Thymus (tissue), 11 donors: Measurements from ENCODE around the gene SMKR1. TPM values are rescaled to one million over a fixed set of nuclear protein-coding genes. Genes with fewer than 3 reads are reported as not detected.
"Not testable (repeated sequence)": the region's sequence is repeated elsewhere in the genome, so short reads cannot be mapped to it uniquely, and the experiment has no call there.

Experiments used
- DNase-seq, 9 donors: peaks; one replicate each; pipeline ENCODE4 v3.0.0-alpha.2; 2013; ENCODE audit warnings: low spot score in 9 of 9, low read depth in 6 of 9, missing footprints in 1 of 9
- H3K27ac ChIP-seq, 2 donors: one replicate each; pipeline ENCODE4 v1.5.1; 2013; ENCODE audit warnings: control low read depth in 1 of 2, low read depth in 1 of 2, low read length in 1 of 2, mild to moderate bottlenecking in 1 of 2, moderate library complexity in 1 of 2
- H3K27me3 ChIP-seq, 2 donors: one replicate each; pipeline ENCODE4 v1.5.1; 2013; ENCODE audit warnings: low read length in 1 of 2; ENCODE audit not compliant: control insufficient read depth in 2 of 2, insufficient read depth in 1 of 2
- H3K36me3 ChIP-seq, 2 donors: one replicate each; pipeline ENCODE4 v1.5.1; 2013; ENCODE audit warnings: low read length in 1 of 2, mild to moderate bottlenecking in 1 of 2, moderate library complexity in 1 of 2; ENCODE audit not compliant: control insufficient read depth in 2 of 2, insufficient read depth in 2 of 2
- H3K4me1 ChIP-seq, 2 donors: one replicate each; pipeline ENCODE4 v1.5.1; 2013; ENCODE audit warnings: low read length in 2 of 2; ENCODE audit not compliant: control insufficient read depth in 2 of 2, insufficient read depth in 2 of 2
- H3K4me3 ChIP-seq, 2 donors: one replicate each; pipeline ENCODE4 v1.5.1; 2013; ENCODE audit warnings: low read length in 2 of 2, control low read depth in 1 of 2, mild to moderate bottlenecking in 1 of 2
- H3K9me3 ChIP-seq, 2 donors: one replicate each; pipeline ENCODE4 v1.5.1; 2013; ENCODE audit warnings: low read length in 1 of 2, mild to moderate bottlenecking in 1 of 2; ENCODE audit not compliant: control insufficient read depth in 2 of 2, insufficient read depth in 1 of 2
- WGBS: extraction: QIAGEN DNeasy Blood & Tissue Kit; methylation state at CpG from one replicate; pipeline ENCODE4 v1.1.7; 2013; 5-methylcytosine and 5-hydroxymethylcytosine counted together
- polyA plus RNA-seq: library from polyadenylated mRNA; stranded (reverse); fragments of 200-250 nt; gene quantifications from one replicate; pipeline ENCODE4 v1.2.3, GENCODE V29; 2013
- total RNA-seq: library from RNA; stranded (reverse); fragments of 120-200 nt; gene quantifications from one replicate; pipeline ENCODE4 v1.2.4, GENCODE V29; 2013
- donor health status: healthy.

The SMKR1 gene
- total and polyA plus RNA-seq, 2 donors = 0.52 to 1.2 TPM

DNA sequence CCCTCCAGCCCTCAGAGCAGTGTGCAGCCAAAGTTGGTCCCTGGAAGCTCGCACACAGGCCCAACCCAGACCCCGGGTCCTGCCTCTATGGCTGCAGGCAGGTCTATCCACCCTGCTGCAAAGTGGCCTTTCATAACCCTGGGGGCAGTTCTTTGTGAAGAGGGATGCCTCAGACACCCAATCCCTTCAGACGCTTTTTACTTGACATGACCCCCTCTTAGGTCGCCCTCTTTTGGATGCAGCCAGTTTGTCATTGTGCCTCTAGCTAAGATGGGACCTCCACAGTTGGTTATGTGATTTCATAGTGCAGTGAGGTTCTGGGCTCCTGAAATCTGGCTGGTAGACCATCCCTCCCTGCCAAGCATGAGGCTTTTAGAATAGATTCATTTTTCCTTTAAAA, 27.3 kb downstream of the SMKR1 start:
- Histone ChIP-seq H3K27me3 (peaks cover 0 to 2% of the 10 kb centered on the region in 2 donors), H3K27ac (no peak overlapping the region)
- WGBS = 96% methylated on average over 4 of the region's 4 CpGs

DNA sequence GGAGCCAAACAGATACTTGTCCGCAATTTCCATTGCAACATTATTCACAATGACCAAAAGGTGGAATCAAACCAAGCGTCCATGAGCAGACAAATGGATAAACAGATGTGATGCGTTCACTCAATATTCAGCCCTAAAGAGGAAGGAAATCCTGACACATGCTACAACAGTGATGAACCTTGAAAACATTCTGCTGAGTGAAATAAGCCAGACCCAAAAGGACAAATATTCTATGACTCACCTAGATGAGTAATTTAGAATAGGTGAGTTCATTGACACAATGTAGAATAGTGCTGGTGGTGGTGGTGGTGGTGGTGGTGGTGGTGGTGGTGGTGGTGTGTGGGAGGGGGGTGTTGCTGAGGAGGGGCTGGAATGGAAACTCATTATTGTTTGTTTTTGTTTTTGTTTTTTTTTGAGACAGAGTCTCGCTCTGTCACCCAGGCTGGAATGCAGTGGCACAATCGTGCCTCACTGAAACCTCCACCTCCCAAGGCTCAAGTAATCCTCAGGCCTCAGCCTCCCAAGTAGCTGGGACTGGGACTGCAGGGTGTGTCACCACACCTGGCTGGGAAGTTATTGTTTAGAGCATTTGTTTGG, 28.6 kb downstream of the SMKR1 start:
- 89% methylated on average over 5 of the region's 5 CpGs for WGBS
- Histone ChIP-seq H3K27me3 (no peaks in the 10 kb centered on the region), H3K27ac (no peak overlapping the region), H3K4me3 (no peak overlapping the region), H3K9me3 (no peaks in the 10 kb centered on the region), H3K36me3 (no peaks in the 10 kb centered on the region), H3K4me1 (no peaks in the 10 kb centered on the region)
- no peak for DNase-seq

More for the DNA sequence above, 27.3 kb downstream of the SMKR1 start:
- no peaks in the 10 kb centered on the region for H3K4me1 ChIP-seq
- H3K9me3 ChIP-seq = no peaks in the 10 kb centered on the region
- no peak overlapping the region for H3K4me3 ChIP-seq
- no peak for DNase-seq
- no peaks in the 10 kb centered on the region for H3K36me3 ChIP-seq

GRCh38 chr7:129531721-129532120, 29.4 kb downstream of the SMKR1 start:
- DNase-seq = no peak
- Histone ChIP-seq H3K27ac (no peak overlapping the region), H3K4me3 (no peak overlapping the region), H3K27me3 (no peaks in the 10 kb centered on the region), H3K4me1 (no peaks in the 10 kb centered on the region), H3K36me3 (no peaks in the 10 kb centered on the region), H3K9me3 (no peaks in the 10 kb centered on the region)
- WGBS = 89% methylated on average over 11 of the region's 11 CpGs

DNA sequence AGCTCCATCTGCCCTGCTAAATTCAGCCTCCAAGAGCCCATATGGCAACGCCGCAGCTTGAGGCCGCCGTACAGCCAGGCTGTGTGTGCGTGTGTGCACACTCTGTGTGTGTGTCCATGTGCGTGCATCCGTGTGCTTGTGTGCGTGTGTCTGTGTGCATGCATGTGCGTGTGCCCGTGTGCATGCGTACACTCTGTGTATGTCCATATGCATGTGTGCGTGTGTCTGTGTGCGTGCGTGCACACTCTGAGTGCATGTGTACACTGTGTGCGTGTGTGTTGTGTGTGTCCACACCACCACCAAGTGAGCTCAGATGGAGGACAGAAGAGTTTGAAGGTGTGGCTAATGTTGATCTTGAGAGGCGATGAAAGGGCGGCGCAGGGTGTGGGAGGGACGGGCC, 30.0 kb downstream of the SMKR1 start:
- Histone ChIP-seq H3K36me3 (no peaks in the 10 kb centered on the region), H3K27me3 (no peaks in the 10 kb centered on the region), H3K4me1 (no peaks in the 10 kb centered on the region), H3K9me3 (no peaks in the 10 kb centered on the region), H3K4me3 (no peak overlapping the region), H3K27ac (no peak overlapping the region)
- no peak for DNase-seq
- 91% methylated on average over 19 of the region's 19 CpGs for WGBS

GRCh38 chr7:129534558-129535274, 32.4 kb downstream of the SMKR1 start:
- 95% methylated on average over 20 of the region's 20 CpGs for WGBS
- DNase-seq, H3K27ac ChIP-seq, H3K4me1 ChIP-seq, H3K9me3 ChIP-seq, H3K27me3 ChIP-seq, H3K4me3 ChIP-seq, H3K36me3 ChIP-seq: not testable (repeated sequence)

DNA sequence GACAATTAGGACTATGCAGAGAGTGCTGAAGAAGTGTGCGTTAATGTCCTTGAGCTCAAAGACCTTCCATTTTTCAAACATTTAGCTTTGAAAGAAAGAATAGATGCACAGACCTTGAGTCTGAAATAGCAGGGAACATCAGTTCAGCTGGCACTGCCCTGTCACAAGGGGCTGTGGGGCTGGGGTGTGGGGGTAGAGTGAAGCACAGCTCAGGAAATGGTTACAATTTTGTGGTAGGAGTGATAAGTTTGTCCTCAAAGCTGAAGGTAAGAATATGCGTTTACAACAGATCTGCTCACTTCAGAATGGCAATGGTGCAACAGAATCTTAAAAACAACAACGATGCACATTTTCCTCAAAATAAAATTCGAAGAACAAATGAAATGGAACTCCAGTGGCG, 33.6 kb downstream of the SMKR1 start:
- WGBS = 31% methylated on average over 5 of the region's 5 CpGs
- H3K4me3 ChIP-seq = no peak overlapping the region
- no peaks in the 10 kb centered on the region for H3K9me3 ChIP-seq
- no peaks in the 10 kb centered on the region for H3K36me3 ChIP-seq
- no peaks in the 10 kb centered on the region for H3K4me1 ChIP-seq
- H3K27me3 ChIP-seq = no peaks in the 10 kb centered on the region
- H3K27ac ChIP-seq = no peak overlapping the region
- DNase-seq = peak in 1 of 9 donors; percentile 8

DNA sequence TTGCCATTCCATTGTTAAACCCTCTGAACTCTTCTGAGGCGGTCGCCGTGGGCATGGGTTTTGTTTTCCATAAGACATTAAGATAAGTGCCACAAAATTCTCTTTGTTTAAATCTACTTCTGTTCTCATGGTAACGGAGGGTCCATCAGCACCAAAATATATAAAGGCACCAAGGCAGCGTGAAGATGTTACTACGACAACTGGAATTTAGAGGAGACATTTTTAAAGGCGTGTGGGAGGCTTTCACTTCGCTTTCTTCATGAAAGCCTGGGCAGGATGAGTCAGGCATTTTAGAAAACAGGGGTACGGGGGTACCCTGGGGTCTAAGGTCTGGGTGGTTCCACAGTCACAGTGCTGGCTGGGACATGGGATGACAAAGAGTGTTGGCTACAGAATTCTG, 34.0 kb downstream of the SMKR1 start:
- no peak for DNase-seq
- Histone ChIP-seq H3K4me3 (no peak overlapping the region), H3K9me3 (no peaks in the 10 kb centered on the region), H3K27ac (no peak overlapping the region), H3K4me1 (no peaks in the 10 kb centered on the region), H3K27me3 (no peaks in the 10 kb centered on the region), H3K36me3 (no peaks in the 10 kb centered on the region)
- 86% methylated on average over 9 of the region's 9 CpGs for WGBS

DNA sequence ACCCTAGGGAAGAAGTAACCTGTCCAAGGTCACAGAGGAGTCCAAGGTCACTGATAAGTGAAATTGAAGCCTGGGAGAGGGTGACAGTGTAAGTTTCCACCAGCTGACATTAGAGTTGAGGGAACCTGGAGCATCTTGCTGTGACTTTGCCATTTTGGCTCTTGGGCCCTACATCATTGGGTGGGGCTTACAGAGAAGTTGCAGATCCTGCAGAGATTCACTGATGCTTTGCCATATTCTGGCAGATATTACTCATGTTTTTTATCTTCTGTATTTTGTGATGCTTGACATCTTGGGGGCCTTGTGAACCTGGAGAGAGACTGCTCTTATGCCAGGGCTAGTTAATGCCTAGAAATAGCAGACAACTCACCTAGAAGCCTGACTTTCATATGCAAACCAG, 36.5 kb downstream of the SMKR1 start:
- H3K4me3 ChIP-seq = no peak overlapping the region
- no peaks in the 10 kb centered on the region for H3K27me3 ChIP-seq
- peak overlapping the region in 1 of 2 donors; percentile 2 for H3K27ac ChIP-seq
- H3K36me3 ChIP-seq = no peaks in the 10 kb centered on the region
- H3K9me3 ChIP-seq = no peaks in the 10 kb centered on the region
- H3K4me1 ChIP-seq = no peaks in the 10 kb centered on the region
- DNase-seq = no peak

DNA sequence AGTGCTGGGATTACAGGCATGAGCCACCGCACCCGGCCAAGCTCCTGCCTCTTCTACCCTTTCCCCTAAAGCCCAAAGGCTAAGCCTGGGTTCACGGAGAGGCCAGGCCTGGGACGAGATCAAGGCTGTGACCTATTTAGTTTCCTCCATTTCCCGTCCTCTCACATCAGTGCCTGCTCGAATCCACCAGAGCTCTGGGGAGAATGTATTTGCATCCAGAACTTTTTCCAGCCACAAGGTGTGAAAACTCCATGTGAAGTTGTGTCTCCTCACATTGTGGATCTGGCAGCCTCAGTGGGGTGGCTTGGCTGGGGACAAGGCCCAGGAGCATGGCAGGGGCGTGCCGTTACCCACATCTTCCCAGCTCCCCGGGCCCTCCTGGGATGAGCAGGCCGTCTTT, 38.0 kb downstream of the SMKR1 start:
- Histone ChIP-seq H3K36me3 (no peaks in the 10 kb centered on the region), H3K4me1 (no peaks in the 10 kb centered on the region), H3K9me3 (no peaks in the 10 kb centered on the region), H3K27me3 (no peaks in the 10 kb centered on the region), H3K4me3 (no peak overlapping the region), H3K27ac (no peak overlapping the region)
- 96% methylated on average over 10 of the region's 10 CpGs for WGBS
- DNase-seq = no peak
